Memory B cell (primary cell): ENCODE results near the gene MEIS2.

Experiments used
- ATAC-seq: fragments of 150-1000 bp; cut with Tn5 transposase; 2 replicates; pipeline ENCODE4 v1.10.0; 2021; ENCODE audit warnings: low read depth, mild to moderate bottlenecking, moderate library complexity
- DNase-seq, 2 donors: peaks; one replicate each; pipeline ENCODE4 v3.0.0; 2022; ENCODE audit warnings: low spot score in 2 of 2
- H3K27ac Mint-ChIP-seq: one replicate; pipeline ENCODE4 v1.8.0; 2022; ENCODE audit warnings: mild to moderate bottlenecking, moderate library complexity, mixed read lengths
- H3K27me3 Mint-ChIP-seq: one replicate; pipeline ENCODE4 v1.8.0; 2022; ENCODE audit warnings: mixed read lengths
- H3K36me3 Mint-ChIP-seq: one replicate; pipeline ENCODE4 v1.8.0; 2022; ENCODE audit warnings: mild to moderate bottlenecking, mixed read lengths
- H3K4me1 Mint-ChIP-seq: one replicate; pipeline ENCODE4 v1.8.0; 2022; ENCODE audit warnings: mixed read lengths
- H3K4me3 Mint-ChIP-seq: one replicate; pipeline ENCODE4 v1.8.0; 2022; ENCODE audit warnings: mild to moderate bottlenecking, moderate library complexity, mixed read lengths
- H3K9me3 Mint-ChIP-seq: one replicate; pipeline ENCODE4 v1.8.0; 2022; ENCODE audit warnings: mixed read lengths

Gene MEIS2

GRCh38 chr15:37040072-37040742 lies 60.1 kb downstream of the MEIS2 start:
- Mint-ChIP-seq H3K4me3 (no peak overlapping the region), H3K9me3 (no peaks in the 10 kb centered on the region), H3K36me3 (no peaks in the 10 kb centered on the region), H3K27ac (no peak overlapping the region), H3K4me1 (no peaks in the 10 kb centered on the region), H3K27me3 (no peaks in the 10 kb centered on the region)
- no peak for DNase-seq
- ATAC-seq: no peak

DNA sequence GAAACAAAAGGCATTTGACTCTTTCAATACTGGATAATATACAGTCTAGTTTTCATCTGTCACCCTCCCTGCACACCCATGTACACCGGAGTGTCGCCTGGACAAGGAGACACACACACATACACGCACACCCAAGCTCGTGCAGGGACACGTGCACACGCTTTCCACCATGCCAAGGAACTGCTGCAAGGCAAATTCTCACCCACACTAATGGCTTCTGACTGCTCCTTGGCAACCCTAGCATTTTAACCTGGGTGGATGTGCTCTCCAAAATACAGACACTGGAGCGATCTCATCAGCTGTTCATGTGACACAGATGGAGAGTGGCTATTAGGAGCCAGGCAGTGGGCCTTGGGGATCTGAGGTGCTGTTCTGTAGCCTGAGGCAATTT lies 61.6 kb downstream of the MEIS2 start:
- Mint-ChIP-seq H3K9me3 (no peaks in the 10 kb centered on the region), H3K4me3 (no peak overlapping the region), H3K27ac (no peak overlapping the region), H3K36me3 (no peaks in the 10 kb centered on the region), H3K27me3 (no peaks in the 10 kb centered on the region), H3K4me1 (no peaks in the 10 kb centered on the region)
- no peak for ATAC-seq
- DNase-seq: no peak

DNA sequence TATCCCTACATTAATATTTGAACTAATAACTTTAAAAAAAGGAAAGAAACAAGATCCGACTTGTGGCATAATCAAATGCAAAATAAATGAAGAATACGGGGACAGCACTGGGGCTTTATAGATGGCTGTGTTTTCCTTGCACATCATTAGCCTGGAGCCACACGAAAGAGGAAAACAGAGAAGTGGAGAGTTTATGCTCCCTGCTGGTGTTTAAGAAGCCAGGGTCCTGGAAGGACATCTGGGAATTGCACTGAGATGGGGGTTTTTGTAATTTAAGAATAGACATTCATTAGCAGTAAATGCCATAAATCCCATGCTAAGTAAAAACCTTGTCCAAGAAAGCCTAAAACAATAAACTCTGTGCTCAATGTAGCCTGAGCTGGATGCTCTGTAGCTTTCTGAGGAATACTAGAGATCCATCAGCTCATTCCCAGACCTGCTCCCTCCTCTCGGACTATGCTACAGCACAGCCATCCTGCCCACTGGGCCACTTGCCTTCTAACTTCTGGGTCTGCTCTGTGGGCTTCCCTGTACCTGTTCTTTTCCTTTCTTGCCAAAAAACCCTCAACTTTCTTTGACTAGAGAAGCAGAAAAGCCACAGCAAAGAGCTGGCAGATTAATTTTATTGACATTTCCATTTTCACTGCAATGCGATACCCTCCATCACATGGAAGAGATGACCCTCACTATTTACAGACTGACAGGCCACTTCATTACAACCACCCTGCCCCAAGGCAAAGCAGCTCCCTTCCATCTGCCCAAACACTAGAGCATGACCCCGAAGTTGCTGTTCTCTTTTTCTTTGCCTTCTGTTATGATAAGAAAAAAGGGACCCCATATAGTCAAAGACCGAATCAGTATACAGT lies 62.3 kb downstream of the MEIS2 start:
- H3K9me3 Mint-ChIP-seq: no peaks in the 10 kb centered on the region
- H3K27me3 Mint-ChIP-seq: no peaks in the 10 kb centered on the region
- H3K36me3 Mint-ChIP-seq: no peaks in the 10 kb centered on the region
- ATAC-seq: no peak
- H3K4me3 Mint-ChIP-seq: no peak overlapping the region
- no peak overlapping the region for H3K27ac Mint-ChIP-seq
- no peak for DNase-seq
- no peaks in the 10 kb centered on the region for H3K4me1 Mint-ChIP-seq

DNA sequence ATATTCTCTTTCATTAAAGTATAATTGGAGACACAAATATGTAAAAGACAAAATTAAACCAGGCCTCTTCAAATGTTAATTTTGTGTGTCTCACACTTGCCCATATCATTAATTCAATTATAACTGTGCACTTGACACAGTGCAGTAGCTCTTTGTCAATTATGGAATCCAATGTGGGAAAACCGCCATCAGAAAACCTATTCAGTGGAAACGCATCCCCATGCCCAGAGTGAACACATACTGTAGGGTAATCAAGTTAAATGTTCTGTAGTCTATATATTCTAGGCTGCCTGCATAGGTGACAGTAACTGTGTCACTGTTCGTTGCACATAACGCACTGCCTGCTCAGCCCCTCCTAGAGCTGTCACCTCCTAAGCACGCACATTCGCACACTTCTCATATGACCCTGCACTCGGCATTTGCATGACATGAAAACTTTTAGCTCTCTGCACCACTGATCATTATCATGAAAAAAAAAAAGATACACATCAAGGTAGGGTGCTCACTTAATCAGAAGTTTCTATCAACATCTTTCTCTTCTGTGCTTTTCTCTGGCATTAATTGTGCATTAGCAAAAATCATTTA lies 63.2 kb downstream of the MEIS2 start:
- Mint-ChIP-seq H3K4me1 (no peaks in the 10 kb centered on the region), H3K27ac (no peak overlapping the region), H3K27me3 (no peaks in the 10 kb centered on the region), H3K36me3 (no peaks in the 10 kb centered on the region), H3K4me3 (no peak overlapping the region), H3K9me3 (no peaks in the 10 kb centered on the region)
- no peak for DNase-seq
- no peak for ATAC-seq

- Mint-ChIP-seq H3K36me3 (no peaks in the 10 kb centered on the region), H3K27ac (no peak overlapping the region), H3K27me3 (no peaks in the 10 kb centered on the region), H3K9me3 (no peaks in the 10 kb centered on the region), H3K4me1 (no peaks in the 10 kb centered on the region), H3K4me3 (no peak overlapping the region)
- ATAC-seq (no peak), DNase-seq (no peak)
These were observed 65.3 kb downstream of the MEIS2 start for GRCh38 chr15:37034835-37035748.

- Mint-ChIP-seq H3K4me3 (no peak overlapping the region), H3K4me1 (no peaks in the 10 kb centered on the region), H3K27me3 (no peaks in the 10 kb centered on the region), H3K9me3 (no peaks in the 10 kb centered on the region), H3K27ac (no peak overlapping the region), H3K36me3 (no peaks in the 10 kb centered on the region)
- DNase-seq (no peak), ATAC-seq (no peak)
These were observed 66.0 kb downstream of the MEIS2 start for GRCh38 chr15:37034392-37034791.

DNA sequence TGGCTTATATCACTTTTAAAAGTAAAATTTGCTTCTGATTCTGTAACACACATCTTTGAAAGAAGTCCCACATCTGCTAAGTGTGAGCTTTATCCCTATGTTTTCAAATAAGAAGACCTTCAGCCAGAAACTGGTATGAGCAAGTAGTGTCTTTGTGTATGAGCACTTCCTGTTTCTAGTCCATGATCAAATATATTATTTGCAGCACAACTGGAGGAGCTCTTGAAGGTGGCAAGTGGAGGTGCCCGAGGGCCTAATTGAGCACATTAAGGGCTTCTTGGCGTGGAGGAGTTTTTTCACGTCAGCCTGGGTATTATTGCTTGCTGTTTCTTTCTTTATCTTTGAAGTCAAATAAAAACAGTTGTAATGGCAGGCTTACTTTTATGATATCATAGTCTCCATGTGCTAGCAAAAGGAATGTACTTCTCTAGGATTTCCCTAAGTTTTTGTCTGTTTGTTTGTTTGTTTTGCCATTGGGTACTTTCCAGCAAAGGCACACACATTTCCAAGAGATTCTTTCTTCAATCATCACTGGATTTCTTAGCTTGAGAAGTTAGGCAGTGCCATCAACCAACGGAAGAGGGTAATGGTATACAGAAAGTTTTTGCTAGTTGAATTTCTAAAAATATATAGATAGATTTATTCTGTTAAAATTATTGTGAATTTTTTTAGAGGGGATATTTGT lies 68.1 kb downstream of the MEIS2 start:
- no peak for DNase-seq
- H3K27ac Mint-ChIP-seq: no peak overlapping the region
- no peak overlapping the region for H3K4me3 Mint-ChIP-seq
- H3K9me3 Mint-ChIP-seq: no peaks in the 10 kb centered on the region
- no peaks in the 10 kb centered on the region for H3K27me3 Mint-ChIP-seq
- no peaks in the 10 kb centered on the region for H3K36me3 Mint-ChIP-seq
- H3K4me1 Mint-ChIP-seq: no peaks in the 10 kb centered on the region
- ATAC-seq: no peak

- H3K27ac Mint-ChIP-seq: no peak overlapping the region
- H3K4me1 Mint-ChIP-seq: no peaks in the 10 kb centered on the region
- H3K36me3 Mint-ChIP-seq: no peaks in the 10 kb centered on the region
- H3K27me3 Mint-ChIP-seq: no peaks in the 10 kb centered on the region
- H3K9me3 Mint-ChIP-seq: no peaks in the 10 kb centered on the region
- ATAC-seq: no peak
- no peak overlapping the region for H3K4me3 Mint-ChIP-seq
- DNase-seq: no peak
These were observed 69.2 kb downstream of the MEIS2 start for GRCh38 chr15:37031198-37031597.

DNA sequence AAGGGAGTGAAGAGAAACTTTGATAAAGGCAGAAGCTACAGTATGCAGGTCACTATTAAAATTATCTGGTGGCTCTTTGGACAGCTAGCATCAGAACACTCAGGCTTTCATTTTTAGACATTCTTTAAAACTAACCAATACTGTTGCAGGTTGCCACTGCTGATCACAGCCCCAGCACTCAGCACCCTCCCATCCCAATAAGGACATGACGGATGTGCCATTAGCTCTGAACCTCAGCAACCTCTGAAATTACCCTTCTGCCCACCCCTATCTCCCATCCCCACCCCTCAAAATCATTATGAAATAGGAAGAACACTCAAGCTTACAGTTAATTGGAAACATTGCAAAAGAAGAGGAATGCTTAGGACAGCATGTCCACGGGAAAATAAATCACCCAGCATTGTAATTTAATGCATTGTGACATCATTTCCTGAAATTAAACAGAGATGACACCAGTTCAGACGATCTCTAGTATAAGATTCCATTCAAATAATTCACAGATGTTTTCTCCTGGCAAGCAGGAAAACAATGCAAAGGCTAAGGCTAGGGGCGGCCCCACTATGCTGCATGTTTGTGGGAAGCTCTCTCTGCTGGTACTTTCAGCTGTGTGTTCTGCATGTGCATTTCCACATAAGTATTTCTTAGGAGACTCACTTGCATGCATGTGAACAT lies 71.6 kb downstream of the MEIS2 start:
- Mint-ChIP-seq H3K27me3 (peaks cover 5% of the 10 kb centered on the region), H3K4me1 (no peaks in the 10 kb centered on the region), H3K4me3 (no peak overlapping the region), H3K27ac (no peak overlapping the region), H3K36me3 (no peaks in the 10 kb centered on the region), H3K9me3 (peaks cover 4% of the 10 kb centered on the region)
- ATAC-seq (no peak), DNase-seq (no peak)

DNA sequence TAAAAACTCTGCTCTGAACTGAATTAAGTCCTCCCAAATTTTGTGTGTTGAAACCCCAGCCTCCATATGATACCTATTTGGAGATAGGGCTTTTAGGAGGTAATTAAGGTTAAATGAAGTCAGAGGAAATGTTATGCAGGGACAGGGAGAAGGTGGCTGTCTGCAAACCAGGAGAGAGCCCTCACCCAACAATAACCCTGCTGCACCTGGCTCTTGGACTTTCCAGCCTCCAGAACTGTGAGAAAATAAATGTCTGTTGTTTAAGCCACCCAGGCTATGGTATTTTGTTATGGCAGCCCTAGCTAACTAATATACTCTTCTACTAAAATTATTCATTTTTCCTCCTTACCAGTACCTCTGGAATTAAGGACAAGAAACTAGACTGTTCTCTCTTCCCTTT lies 79.5 kb downstream of the MEIS2 start:
- DNase-seq (no peak), ATAC-seq (no peak)
- Mint-ChIP-seq H3K4me1 (no peaks in the 10 kb centered on the region), H3K9me3 (peaks cover 9% of the 10 kb centered on the region), H3K27me3 (peaks cover 5% of the 10 kb centered on the region), H3K27ac (no peak overlapping the region), H3K4me3 (no peak overlapping the region), H3K36me3 (no peaks in the 10 kb centered on the region)

GRCh38 chr15:37019479-37020433 lies 80.6 kb downstream of the MEIS2 start:
- Mint-ChIP-seq H3K36me3 (no peaks in the 10 kb centered on the region), H3K4me3 (no peak overlapping the region), H3K4me1 (no peaks in the 10 kb centered on the region), H3K27ac (no peak overlapping the region), H3K9me3 (peaks cover 9% of the 10 kb centered on the region), H3K27me3 (peaks cover 4% of the 10 kb centered on the region)
- ATAC-seq: no peak
- DNase-seq: no peak

- peaks cover 6% of the 10 kb centered on the region for H3K9me3 Mint-ChIP-seq
- ATAC-seq: no peak
- no peak for DNase-seq
- no peaks in the 10 kb centered on the region for H3K4me1 Mint-ChIP-seq
- no peak overlapping the region for H3K4me3 Mint-ChIP-seq
- H3K36me3 Mint-ChIP-seq: no peaks in the 10 kb centered on the region
- no peak overlapping the region for H3K27ac Mint-ChIP-seq
- H3K27me3 Mint-ChIP-seq: peaks cover 1% of the 10 kb centered on the region
These were observed 83.2 kb downstream of the MEIS2 start for GRCh38 chr15:37017031-37017625.
